ENCODE results near the gene EMC6. TPM values are rescaled to one million over a fixed set of nuclear protein-coding genes. Genes with fewer than 3 reads are reported as not detected.

EMC6 gene
- total RNA-seq, 1 experiment from 2014 or later, result 36.8 TPM

DNA sequence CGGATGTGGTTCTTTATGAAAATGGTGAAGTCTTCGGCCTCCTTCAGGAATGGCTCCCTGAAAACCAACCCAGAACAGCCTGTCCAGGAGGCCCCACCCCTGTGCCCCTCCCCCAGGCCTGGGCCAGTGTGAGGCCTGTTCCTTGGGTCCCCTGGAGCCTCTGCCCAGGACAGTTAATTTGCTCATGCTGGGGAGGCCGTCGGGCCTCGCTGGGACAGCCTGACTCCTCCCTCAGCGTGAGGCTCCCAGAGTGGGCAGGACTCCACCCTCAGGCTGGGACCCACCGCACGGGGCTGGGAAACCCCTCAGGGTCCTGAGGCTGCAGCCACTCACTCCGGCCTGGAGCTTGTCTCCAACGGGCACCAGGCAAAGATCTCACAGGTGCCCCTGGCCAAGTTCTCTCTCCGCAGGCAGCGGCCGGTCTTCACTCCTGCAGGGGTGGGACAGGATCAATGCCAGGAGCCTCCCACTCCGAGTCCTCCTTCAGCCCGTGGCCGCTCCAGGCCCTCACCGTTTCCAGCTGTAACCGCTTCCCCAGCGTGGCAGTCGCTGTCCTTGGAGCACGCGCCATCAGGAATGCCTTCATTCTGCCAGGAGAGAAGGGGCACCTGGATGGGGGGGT is 21.6 kb downstream of the EMC6 start:
- H3K36me3 Mint-ChIP-seq (ENCODE audit: insufficient read depth, unreplicated experiment), result no peaks in the 10 kb centered on the region
- H3K4me1 Mint-ChIP-seq (ENCODE audit: low read depth, unreplicated experiment), result no peaks in the 10 kb centered on the region
- Histone ChIP-seq H3K4me1 (no peaks in the 10 kb centered on the region), H3K9me3 (no peaks in the 10 kb centered on the region), H3K36me3 (ENCODE audit: control insufficient read depth, insufficient read depth, low read length) (no peaks in the 10 kb centered on the region), H3K4me3 (ENCODE audit: low read depth, low read length) (no peak overlapping the region), H3K27me3 (replicated peaks; ENCODE audit: control insufficient read depth, insufficient read depth, low read length) (no peaks in the 10 kb centered on the region)
- H3K9me3 Mint-ChIP-seq (ENCODE audit: unreplicated experiment), result no peaks in the 10 kb centered on the region
- ChIA-PET CTCF (no interaction called here), POLR2A (no interaction called here)
- no peak overlapping the region for H3K27ac Mint-ChIP-seq (ENCODE audit: unreplicated experiment)
- no peaks in the 10 kb centered on the region for H3K27me3 Mint-ChIP-seq (ENCODE audit: insufficient read depth, unreplicated experiment)
- intact Hi-C loops (cut with micrococcal nuclease; ENCODE audit: unreplicated experiment), result no loop called here
- BruUV-seq (replicated peaks), result no TSS peak
- TF ChIP-seq, protein P1, sequence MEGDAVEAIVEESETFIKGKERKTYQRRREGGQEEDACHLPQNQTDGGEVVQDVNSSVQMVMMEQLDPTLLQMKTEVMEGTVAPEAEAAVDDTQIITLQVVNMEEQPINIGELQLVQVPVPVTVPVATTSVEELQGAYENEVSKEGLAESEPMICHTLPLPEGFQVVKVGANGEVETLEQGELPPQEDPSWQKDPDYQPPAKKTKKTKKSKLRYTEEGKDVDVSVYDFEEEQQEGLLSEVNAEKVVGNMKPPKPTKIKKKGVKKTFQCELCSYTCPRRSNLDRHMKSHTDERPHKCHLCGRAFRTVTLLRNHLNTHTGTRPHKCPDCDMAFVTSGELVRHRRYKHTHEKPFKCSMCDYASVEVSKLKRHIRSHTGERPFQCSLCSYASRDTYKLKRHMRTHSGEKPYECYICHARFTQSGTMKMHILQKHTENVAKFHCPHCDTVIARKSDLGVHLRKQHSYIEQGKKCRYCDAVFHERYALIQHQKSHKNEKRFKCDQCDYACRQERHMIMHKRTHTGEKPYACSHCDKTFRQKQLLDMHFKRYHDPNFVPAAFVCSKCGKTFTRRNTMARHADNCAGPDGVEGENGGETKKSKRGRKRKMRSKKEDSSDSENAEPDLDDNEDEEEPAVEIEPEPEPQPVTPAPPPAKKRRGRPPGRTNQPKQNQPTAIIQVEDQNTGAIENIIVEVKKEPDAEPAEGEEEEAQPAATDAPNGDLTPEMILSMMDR (IDR thresholded peaks at IDR 0.05; ENCODE audit: insufficient read depth in 1 of 2, low read depth in 1 of 2, low read length in 1 of 2, severe bottlenecking in 1 of 2, unreplicated experiment in 1 of 2), result no peak
- H3K4me3 Mint-ChIP-seq (ENCODE audit: unreplicated experiment), result no peak overlapping the region
- no peak for DNase-seq

DNA sequence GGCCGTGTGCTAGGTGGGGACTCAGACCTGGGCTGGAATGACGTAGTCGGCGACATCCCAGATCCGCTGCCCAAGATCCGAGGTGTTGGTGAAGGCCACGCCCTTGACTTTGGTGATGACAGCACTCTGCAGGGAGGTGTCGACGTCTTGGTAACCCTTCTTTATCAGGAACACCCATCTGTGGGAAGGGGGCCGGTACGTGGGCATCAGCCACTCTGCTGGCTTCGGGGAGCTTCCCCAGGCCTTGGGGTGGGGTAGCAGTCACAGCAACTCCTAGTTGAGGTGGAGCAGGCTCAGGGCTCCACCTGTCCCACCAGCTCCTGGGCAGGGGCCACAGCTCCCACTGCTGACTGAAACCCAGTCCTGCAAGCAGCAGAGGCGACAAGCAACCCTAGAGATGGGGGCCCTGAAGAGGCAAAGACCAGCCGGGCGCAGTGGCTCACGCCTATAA is 23.0 kb downstream of the EMC6 start:
- POLR2A ChIA-PET, result no interaction called here

DNA sequence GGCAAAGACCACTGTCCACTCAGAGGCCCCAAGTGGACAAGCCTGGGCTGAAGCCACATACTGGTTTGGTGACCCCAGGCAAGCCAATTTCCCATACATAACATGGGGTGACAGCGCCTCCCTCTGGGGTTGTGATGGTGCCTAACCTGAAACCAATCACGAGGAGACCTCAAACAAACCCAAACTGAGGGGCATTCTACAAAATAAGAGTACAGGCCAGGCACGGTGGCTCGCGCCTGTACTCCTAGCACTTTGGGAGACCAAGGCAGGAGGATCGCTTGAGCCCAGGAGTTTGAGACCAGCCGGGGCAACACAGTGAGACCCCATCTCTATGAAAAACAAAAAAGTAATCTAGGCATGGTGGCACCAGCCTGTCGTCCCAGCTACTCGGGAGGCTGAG is 23.7 kb downstream of the EMC6 start:
- Histone ChIP-seq H3K9me3 (no peaks in the 10 kb centered on the region), H3K27me3 (replicated peaks; ENCODE audit: control insufficient read depth, insufficient read depth, low read length) (no peaks in the 10 kb centered on the region), H3K4me1 (no peaks in the 10 kb centered on the region), H3K36me3 (ENCODE audit: control insufficient read depth, insufficient read depth, low read length) (no peaks in the 10 kb centered on the region), H3K4me3 (ENCODE audit: low read depth, low read length) (no peak overlapping the region)
- H3K27me3 Mint-ChIP-seq (ENCODE audit: insufficient read depth, unreplicated experiment), result no peaks in the 10 kb centered on the region
- H3K4me1 Mint-ChIP-seq (ENCODE audit: low read depth, unreplicated experiment), result no peaks in the 10 kb centered on the region
- H3K36me3 Mint-ChIP-seq (ENCODE audit: insufficient read depth, unreplicated experiment), result no peaks in the 10 kb centered on the region
- H3K9me3 Mint-ChIP-seq (ENCODE audit: unreplicated experiment), result no peaks in the 10 kb centered on the region
- H3K4me3 Mint-ChIP-seq (ENCODE audit: unreplicated experiment), result no peak overlapping the region
- ChIA-PET CTCF (no interaction called here), POLR2A (no interaction called here)
- intact Hi-C loops (cut with micrococcal nuclease; ENCODE audit: unreplicated experiment), result no loop called here
- TF ChIP-seq, protein P1 (IDR thresholded peaks at IDR 0.05; ENCODE audit: insufficient read depth in 1 of 2, low read depth in 1 of 2, low read length in 1 of 2, severe bottlenecking in 1 of 2, unreplicated experiment in 1 of 2), result no peak
- DNase-seq, result no peak
- no peak overlapping the region for H3K27ac Mint-ChIP-seq (ENCODE audit: unreplicated experiment)
- BruUV-seq (replicated peaks), result no TSS peak

More for the DNA sequence above, 23.0 kb downstream of the EMC6 start:
- Mint-ChIP-seq H3K9me3 (ENCODE audit: unreplicated experiment) (no peaks in the 10 kb centered on the region), H3K4me1 (ENCODE audit: low read depth, unreplicated experiment) (no peaks in the 10 kb centered on the region), H3K4me3 (ENCODE audit: unreplicated experiment) (no peak overlapping the region), H3K27me3 (ENCODE audit: insufficient read depth, unreplicated experiment) (no peaks in the 10 kb centered on the region), H3K27ac (ENCODE audit: unreplicated experiment) (no peak overlapping the region), H3K36me3 (ENCODE audit: insufficient read depth, unreplicated experiment) (no peaks in the 10 kb centered on the region)
- TF ChIP-seq, protein P1 (IDR thresholded peaks at IDR 0.05; ENCODE audit: insufficient read depth in 1 of 2, low read depth in 1 of 2, low read length in 1 of 2, severe bottlenecking in 1 of 2, unreplicated experiment in 1 of 2), result no peak
- CTCF ChIA-PET, result no interaction called here
- no peaks in the 10 kb centered on the region for H3K36me3 ChIP-seq (ENCODE audit: control insufficient read depth, insufficient read depth, low read length)
- BruUV-seq (replicated peaks), result no TSS peak
- H3K27me3 ChIP-seq (replicated peaks; ENCODE audit: control insufficient read depth, insufficient read depth, low read length), result no peaks in the 10 kb centered on the region
- no peaks in the 10 kb centered on the region for H3K9me3 ChIP-seq
- intact Hi-C loops (cut with micrococcal nuclease; ENCODE audit: unreplicated experiment), result no loop called here
- H3K4me1 ChIP-seq, result no peaks in the 10 kb centered on the region
- DNase-seq, result no peak
- H3K4me3 ChIP-seq (ENCODE audit: low read depth, low read length), result no peak overlapping the region

Data from Caco-2 (cell line).